T-helper 2 cell treated with Interferon-gamma antibody and Interleukin-4, amounts not matched to agents 100 ng/mL and 5 ng/mL, for 36 hours (primary cell): ENCODE results near the gene ALDH1A2. TPM values are rescaled to one million over a fixed set of nuclear protein-coding genes. Genes with fewer than 3 reads are reported as not detected.
"Not testable (repeated sequence)": the region's sequence is repeated elsewhere in the genome, so short reads cannot be mapped to it uniquely, and the experiment has no call there.

ENCODE experiments used
- intact Hi-C: fragments of 100-400 bp; cut with micrococcal nuclease; formaldehyde crosslinking; loops from one replicate; pipeline ENCODE4 v1.15.1; 2023
- total RNA-seq: library from RNA; stranded (reverse); gene quantifications from 2 replicates; pipeline ENCODE4 v1.2.3, GENCODE V29; 2022

Gene ALDH1A2
- total RNA-seq, 1 donor from 2014 or later = not detected

GRCh38 chr15:58002338-58003126, 63.0 kb downstream of the ALDH1A2 start:
- intact Hi-C loops = no loop called here

- intact Hi-C loops = not testable (repeated sequence)
Measured at GRCh38 chr15:57999699-58000098, 65.8 kb downstream of the ALDH1A2 start.

GRCh38 chr15:57996561-57996960, 69.0 kb downstream of the ALDH1A2 start:
- intact Hi-C loops = no loop called here

GRCh38 chr15:57994221-57995049, 71.1 kb downstream of the ALDH1A2 start:
- intact Hi-C loops = no loop called here

GRCh38 chr15:57993409-57994145, 71.9 kb downstream of the ALDH1A2 start:
- intact Hi-C loops = no loop called here

GRCh38 chr15:57992761-57993355, 72.7 kb downstream of the ALDH1A2 start:
- intact Hi-C loops = no loop called here

- intact Hi-C loops = no loop called here
Measured at GRCh38 chr15:57973534-57973933, 92.0 kb downstream of the ALDH1A2 start.

GRCh38 chr15:57972864-57973263, 92.6 kb downstream of the ALDH1A2 start:
- intact Hi-C loops = no loop called here

GRCh38 chr15:57969996-57970395, 95.5 kb downstream of the ALDH1A2 start:
- intact Hi-C loops = no loop called here

GRCh38 chr15:57969355-57969754, 96.2 kb downstream of the ALDH1A2 start:
- intact Hi-C loops = no loop called here

GRCh38 chr15:57962887-57963286, 102.6 kb downstream of the ALDH1A2 start:
- intact Hi-C loops = no loop called here

GRCh38 chr15:57961919-57962318, 103.6 kb downstream of the ALDH1A2 start:
- intact Hi-C loops = no loop called here

GRCh38 chr15:57957113-57957512, 108.4 kb downstream of the ALDH1A2 start:
- intact Hi-C loops = no loop called here

GRCh38 chr15:57953874-57954273, 111.6 kb downstream of the ALDH1A2 start:
- intact Hi-C loops = no loop called here

GRCh38 chr15:57951328-57951932, 114.1 kb downstream of the ALDH1A2 start:
- intact Hi-C loops = no loop called here

GRCh38 chr15:57950381-57950946, 115.0 kb downstream of the ALDH1A2 start:
- intact Hi-C loops = no loop called here

GRCh38 chr15:57949374-57949943, 116.1 kb downstream of the ALDH1A2 start:
- intact Hi-C loops = no loop called here

- intact Hi-C loops = no loop called here
Measured at GRCh38 chr15:57948351-57949289, 116.9 kb downstream of the ALDH1A2 start.

- intact Hi-C loops = no loop called here
Measured at GRCh38 chr15:57947781-57948180, 117.7 kb downstream of the ALDH1A2 start.
